ENCODE measurements around the gene PTPRR.
"Not testable (repeated sequence)": the region's sequence is repeated elsewhere in the genome, so short reads cannot be mapped to it uniquely, and the experiment has no call there.

GRCh38 chr12:70807993-70808392 is 112.5 kb downstream of the PTPRR start:
- TF ChIP-seq POLR2AphosphoS5, CTCF, POLR2A (IDR thresholded peaks at IDR 0.05): not testable (repeated sequence)

Data from suprapubic skin (tissue), 4 donors.